Hematopoietic multipotent progenitor cell treated with erythropoietin and hydrocortisone succinate and interleukin-3 and kit ligand, for 17 days (in vitro differentiated cells): ENCODE data around the gene RASGRP1.

ENCODE experiments used
- DNase-seq: peaks from one replicate; pipeline ENCODE4 v3.0.0-alpha.2; 2015; ENCODE audit warnings: low spot score

Gene RASGRP1

DNA sequence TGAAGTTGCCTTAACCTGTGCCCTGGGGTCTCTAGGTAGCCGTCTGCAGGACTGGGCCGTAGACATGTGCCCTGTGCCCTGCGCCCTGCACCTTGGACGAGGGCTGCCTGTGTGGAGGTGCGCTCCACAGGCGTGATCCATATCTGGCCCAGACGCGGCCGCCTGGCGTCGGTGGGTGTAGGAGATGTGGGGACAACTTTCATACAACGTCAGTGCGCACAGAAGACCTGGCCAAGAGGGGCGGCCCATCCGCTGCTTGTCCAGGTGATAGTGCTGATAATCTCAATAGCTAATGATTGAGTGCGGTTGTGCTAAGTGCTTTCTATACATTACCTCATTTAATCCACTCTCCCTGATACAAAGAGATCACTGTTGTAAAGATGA lies 665 bp upstream of the RASGRP1 start:
- no peak for DNase-seq

DNA sequence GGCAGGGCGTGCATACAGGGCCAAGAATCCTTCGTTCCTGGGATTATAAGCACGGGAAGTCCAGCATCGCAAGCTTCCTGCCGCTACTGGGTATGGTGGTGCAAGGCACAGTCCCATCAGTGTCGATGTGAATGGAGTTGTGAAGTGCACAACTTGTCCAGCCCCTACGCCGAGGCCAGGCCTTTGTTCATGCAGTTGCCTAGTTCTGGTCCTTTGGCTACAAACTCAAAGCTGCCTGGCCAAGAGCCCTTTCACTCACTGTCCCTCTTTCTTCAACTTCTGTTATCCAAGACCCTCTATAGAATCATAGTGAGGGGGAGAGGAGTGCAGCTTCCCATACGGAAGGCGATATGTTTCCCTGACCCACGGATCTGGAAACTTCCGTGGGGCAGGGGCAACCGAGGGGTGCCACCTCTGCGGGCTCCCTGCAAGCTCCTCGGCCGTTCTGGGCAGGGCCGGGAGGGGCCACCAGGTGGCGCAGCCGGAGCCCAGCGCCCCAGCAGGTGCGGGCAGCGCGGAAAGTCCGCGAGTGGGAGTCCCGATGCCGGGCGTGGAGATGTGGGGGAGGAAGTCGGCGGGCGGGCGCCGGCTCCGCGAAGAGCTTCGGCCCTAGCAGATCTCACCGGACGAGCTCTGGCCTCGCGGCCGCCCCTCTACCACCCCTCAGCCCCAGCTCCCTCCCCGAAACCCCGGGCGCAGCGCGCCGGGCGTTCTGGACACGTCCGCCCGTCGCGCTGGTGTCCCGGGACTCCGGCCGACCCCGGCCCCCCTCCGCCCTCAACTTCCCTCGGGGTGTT lies 693 bp downstream of the RASGRP1 start:
- DNase-seq = peak; percentile 12

DNA sequence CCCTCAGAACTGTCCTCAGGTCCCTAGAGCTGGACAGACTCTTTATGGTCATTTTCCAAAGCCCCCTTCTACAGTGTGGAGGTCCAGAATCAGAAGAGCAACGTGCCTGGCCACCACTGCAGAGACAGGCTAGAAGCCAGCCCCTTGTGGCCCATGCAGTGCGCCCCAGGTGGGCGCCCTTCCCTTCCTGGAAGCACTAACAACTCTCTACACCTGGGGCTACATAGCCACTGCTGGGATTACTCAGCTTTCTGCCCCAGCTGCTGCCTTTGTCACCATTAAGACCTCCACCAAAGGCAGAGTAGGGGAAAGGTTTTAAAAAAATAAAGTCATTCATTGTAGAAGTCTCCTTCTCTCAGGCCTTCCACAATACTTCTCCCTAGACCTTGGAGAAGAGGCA lies 2.3 kb downstream of the RASGRP1 start:
- no peak for DNase-seq

DNA sequence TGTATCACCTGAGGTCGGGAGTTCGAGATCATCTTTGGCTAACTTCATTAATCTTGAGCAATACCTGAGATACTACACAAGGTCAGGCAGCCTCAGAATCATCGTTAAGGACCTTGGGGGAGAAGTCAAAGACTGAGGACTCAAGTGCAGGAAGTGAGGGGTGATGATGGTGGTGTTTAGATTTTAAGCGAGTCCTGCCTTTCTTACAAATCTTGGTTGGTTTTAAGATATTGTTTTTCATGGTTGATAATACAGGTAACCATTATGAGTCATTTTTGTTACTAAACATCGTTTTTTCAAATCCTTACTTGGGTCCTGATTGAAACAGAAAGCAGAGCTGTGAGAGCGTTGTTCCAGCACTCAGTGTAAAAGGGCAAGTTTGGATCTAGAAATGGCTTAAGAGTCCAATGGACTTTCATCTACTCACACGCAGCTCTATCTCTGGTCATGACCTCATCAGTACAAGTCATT lies 4.1 kb downstream of the RASGRP1 start:
- DNase-seq = no peak

DNA sequence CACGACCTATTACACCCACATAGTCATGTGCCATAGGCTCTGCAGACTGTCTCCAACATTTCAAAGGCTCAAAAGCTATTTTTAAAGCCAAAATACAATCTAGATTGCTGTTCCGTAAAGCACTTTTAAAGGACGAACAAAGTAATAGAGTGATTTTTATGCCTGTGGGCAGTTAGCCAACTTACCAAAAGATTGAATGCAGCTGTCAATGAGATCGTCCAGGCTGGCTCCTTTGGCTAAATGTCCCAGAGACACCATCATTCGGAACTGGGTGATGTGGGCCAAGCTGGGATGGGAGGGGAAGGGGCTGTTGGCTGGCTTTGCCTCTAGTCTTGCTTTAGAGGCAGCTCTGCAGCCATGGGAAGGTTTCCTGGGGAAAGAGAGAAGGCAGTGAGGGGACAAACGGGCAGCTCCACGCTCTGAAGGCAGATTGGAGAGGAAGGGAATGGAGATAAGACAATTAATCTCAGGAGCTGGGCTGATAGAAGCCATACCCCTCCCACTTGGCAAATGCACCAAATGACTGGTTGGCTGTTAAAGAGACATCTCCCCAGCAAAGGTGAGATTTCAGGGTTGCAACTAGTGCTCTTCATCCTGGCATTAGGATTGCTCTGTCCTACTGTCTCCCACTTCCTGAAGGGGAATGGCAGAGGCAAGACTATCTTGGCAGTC lies 4.8 kb downstream of the RASGRP1 start:
- no peak for DNase-seq

DNA sequence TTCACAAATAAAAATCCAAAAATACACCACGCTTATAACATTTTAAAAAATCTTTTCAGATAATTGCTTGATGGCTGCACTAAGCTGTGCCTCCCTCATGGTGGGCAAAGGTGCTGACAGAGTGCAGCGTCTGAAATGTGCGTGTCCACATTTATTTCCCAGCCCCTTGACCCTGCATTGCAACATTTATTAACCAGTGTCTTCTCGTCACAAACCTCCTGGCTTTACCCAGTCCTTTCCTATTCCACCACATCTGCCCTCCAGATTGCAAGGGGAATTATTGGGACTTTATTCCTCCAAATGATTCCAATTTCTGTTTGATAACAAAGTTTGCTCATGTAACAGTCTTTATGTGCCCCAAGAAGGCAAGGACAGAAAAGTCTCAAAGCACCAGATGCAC lies 5.5 kb downstream of the RASGRP1 start:
- no peak for DNase-seq

DNA sequence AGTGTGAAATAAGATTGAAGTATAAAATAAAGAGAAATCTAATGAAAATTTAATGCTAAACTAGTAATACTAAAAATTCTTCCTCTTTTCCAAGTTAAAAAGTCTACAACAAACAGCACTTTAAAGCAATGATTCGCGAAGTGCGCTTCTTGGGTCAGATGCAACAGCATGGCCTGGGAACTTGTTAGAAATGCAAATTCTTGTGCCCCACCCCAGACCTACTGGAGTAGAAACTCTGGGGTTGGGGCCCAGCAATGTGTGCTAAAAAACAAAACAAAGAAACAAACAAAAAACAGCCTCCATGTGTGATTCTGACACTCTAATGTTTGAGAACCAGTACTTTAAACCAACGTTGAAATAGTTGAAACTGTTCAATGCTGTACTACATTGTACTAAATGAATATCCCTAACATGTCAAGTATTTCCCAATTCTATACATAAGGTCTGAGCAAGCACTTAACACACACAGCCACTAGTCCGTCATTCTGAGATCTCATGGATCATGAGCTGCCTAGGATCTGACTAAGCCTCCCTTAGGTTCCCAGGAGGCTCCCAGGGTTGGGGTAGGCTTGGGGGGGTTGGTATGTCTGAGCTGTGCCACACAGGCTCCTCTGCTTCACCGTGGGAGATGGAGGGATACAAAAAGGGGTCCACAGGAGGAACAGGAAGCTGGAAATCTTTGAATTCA lies 6.1 kb downstream of the RASGRP1 start:
- DNase-seq = no peak

DNA sequence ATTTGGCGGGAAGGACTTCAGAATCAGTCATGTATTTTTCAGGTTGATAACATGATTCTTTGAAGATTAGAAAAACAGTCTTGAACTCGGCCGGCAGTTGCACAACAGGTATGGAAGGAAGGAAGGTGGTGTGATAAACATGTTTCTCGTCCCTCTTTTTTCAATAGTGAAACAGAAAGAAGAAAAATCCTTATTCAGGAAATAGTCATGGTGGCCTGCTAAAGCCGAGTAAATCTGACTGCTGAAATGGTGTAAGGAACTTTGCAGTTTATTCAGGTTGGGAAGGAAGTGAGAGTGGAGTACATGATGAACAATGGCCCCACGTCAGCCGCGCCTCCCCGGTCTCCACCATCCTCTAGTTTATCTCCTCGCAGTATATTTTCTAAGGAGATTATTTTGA lies 6.7 kb downstream of the RASGRP1 start:
- DNase-seq = no peak

DNA sequence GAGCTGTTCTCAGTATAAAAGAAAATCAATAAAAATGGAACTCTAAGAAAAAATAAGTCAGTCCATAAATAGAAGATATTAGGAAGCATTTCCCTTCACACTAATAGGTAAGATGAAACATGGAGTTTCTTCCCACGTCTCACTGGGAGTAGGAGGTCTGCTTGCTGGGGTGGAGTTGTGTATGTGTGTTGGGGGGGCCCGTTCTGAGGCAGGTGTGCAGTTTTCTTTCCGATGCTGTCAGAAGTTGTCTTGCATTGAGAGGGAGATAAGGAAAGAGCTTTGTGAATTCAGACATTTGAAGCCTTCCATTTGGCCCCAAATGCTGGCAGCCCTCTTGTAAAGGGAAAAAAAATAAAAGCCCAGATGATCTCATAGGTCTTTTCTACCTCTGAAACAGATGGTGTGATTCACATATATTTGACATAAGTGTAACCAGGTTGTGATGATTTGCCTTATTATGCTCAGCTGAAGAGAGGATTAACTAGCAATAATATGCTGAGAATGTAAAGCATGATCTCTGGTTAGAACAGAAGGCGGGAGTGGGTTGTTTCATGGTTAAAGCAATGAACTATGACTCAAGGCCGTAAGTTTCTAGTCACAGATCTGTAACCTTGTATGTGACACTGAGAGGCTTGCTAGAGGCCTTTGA lies 8.8 kb downstream of the RASGRP1 start:
- no peak for DNase-seq

DNA sequence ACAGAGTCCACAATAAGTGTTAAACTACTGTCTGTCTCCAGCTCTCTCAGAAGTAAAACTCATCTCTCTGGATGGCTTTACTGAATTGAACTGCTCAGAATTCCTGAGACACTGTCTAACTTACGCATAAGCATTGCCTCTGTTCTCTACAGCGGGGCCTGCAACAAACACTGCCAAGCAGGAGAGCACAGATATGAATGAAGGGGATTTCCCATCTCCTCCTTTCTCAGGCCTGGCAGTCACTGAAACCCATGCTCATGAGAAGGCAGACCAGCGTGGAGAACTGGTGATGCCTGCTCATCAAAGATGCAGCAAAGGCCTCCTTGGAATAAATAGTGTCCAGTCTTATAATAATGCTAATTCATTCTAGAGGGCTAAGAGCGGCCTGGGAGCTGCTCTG lies 10.3 kb downstream of the RASGRP1 start:
- no peak for DNase-seq

DNA sequence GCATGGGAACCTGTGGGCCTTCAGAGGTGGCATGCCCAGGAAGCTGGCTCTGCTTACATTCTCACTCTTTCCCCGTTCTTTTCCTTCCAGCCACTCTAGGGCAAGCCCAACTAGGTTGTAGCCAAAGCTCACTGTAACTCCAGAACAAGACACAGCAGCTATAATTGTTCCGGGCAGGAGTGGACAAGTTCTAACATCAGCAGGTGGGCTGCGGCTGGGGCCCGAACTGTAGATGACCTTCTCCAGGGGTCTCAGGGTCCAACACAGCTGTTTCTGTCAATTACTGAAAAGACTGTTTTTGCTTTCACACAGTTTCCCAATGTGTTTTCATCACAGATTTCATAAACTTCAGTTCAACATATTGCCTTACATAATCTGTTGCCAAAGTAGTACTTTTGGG lies 11.5 kb downstream of the RASGRP1 start:
- no peak for DNase-seq

DNA sequence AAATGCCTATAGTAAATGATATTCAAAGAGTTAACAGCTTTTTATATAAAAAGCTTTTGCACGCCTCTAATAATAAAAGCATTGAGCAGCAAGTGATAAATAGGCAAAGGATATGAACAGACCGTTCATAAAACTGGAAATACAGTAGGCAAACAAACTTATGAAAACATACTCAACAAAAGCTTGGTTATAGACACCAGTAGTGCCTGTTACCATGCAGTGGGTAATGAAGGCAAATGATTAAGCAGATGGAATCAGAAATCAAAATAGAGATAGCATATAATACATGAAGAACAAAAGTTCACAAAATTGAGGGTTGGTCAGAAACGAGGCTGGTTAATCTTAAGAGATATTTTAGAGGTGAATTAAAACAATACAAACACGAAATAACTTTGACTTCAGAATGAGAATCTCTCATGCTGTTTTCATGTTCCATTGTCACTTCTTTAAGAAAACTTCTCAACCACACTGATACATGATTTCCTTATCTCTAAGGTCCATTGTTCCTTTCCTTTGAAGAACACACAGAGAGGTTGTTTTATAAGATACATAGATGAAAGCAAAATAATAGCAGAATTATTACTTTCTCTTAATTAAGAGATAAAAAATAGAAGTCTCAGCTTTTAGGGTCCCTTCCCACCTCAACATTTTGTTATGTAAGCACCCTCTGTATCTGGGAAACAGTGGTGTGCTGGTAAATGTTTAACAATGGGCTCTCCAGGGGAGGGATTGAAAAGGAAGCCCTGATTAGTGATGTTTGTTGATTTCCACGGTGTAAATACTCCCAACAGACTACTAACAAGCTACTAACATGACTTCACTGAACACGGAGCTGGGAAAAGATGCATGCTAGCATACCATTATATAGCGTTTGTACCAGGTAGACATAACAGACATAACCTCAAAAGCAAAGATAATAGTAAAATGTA lies 12.6 kb downstream of the RASGRP1 start:
- DNase-seq = no peak

DNA sequence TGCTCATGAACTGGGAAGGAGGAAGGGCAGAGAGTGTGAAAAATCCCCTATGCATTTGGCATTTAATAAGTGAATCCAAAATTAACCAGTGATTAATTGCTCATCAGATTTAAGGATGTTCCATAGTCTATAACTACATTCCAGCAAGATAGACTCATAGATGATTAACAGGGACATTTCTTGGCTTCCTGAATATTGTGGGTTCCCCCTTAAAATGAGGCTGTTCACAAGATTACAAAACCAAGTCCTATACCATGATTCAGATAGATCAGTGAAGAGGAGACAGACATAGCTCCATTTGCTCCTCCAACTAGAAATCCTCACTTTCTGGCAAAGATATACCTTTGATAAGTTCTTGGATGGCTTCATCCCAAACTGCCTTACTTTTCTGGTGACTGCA lies 15.4 kb downstream of the RASGRP1 start:
- DNase-seq = no peak

DNA sequence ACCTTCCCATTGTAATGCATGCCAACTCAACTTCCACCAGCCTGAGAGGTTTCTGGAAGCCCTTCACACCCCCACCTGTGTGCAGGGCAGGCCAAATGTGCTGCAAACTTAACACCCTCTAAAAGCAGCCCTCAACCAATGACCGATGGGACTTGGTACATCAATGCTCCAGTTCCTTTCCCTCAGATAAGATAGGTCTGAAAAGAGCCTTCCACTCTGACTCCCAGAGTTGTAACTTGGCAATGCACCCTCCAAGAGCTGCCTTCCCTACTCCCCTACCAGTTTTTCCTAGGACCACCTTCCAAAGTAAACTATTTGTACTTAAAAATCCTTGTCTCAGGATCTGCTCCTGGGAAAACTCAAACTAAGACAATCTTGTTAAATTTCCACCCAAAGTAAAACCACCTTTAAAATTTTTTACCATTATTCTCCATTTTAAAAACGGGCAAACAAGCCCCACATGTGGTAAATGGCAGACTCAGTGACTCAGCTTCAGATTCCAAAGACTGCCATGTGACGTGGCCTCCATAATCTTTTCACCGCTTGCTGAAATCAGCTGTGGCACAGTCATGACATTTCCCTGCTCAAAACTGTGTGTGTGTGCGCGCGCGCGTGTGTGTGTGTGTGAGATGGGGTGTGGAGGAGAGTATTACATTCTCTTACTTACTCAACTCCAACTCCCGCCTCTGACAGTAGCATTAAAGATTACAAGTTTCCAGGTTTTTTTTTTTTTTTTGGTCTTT lies 17.2 kb downstream of the RASGRP1 start:
- no peak for DNase-seq

DNA sequence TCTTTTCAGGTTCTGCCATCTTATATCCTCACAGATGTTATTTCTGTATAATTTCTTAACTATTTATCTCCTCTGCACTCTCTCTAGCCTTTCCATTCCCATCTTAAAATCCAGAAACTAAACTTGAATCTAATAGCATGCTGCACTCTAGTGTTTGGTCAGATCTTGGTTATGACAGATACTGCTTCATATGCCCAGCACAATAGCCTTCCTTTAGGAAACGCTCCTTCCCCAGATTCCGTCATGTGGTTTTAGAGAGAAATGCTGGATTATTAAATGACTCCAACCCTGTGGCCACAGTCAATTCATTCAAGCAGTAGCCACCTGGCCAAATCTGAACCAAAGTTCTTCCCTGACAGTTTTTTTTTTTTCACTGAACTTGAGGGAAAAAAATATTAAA lies 19.4 kb downstream of the RASGRP1 start:
- DNase-seq = no peak

DNA sequence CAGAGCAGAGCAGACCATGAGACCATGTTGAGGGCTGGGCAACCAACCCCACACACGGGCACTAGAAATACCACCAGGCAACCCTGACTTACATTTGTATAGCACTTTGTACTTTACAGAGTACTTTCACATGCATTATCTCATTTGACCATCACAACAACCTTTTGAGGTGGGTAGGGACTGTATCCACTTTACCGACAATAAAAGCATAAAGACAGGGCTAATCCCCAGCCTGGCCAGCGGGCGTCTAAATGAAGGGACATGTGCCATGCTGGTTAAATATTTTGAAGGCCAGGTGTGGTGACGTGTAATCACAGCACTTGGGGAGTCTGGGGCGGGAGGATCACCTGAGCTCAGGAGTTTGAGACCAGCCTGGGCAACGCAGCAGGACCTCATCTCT lies 23.6 kb downstream of the RASGRP1 start:
- no peak for DNase-seq

DNA sequence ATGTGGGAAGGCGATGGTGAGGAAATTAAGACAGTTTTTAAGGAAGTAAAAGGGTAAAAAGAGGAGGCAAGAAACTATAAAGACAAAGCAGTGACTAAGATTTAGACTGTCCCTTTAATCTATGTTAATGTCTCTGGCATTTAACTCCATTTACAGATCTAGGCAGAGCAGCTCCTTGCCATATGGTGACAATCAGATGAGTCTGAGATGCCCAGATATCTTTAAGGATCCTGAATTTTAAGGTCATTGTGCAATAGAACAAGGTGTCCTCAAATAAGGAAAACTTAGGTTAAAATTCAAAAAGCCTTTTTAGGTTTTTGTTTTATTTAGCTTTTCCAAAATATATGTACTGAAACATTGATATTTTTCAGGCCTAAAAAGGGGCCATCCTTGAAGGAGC lies 24.1 kb downstream of the RASGRP1 start:
- DNase-seq = no peak

DNA sequence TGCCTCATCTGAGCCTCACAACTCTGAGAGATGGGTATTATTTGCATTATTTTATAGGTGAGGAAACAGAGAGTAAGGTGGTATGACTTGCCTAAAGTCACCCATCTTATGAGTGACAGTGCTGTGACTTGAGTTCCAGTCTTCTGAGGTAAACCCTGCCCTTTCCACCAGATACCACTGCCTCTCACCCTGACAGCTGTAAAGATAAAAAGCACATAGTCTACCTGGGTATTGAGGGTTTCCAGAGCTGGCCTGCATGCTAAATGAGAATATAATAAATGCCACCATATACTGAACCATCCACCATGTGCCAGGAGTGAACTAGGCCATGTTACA lies 25.6 kb downstream of the RASGRP1 start:
- no peak for DNase-seq

DNA sequence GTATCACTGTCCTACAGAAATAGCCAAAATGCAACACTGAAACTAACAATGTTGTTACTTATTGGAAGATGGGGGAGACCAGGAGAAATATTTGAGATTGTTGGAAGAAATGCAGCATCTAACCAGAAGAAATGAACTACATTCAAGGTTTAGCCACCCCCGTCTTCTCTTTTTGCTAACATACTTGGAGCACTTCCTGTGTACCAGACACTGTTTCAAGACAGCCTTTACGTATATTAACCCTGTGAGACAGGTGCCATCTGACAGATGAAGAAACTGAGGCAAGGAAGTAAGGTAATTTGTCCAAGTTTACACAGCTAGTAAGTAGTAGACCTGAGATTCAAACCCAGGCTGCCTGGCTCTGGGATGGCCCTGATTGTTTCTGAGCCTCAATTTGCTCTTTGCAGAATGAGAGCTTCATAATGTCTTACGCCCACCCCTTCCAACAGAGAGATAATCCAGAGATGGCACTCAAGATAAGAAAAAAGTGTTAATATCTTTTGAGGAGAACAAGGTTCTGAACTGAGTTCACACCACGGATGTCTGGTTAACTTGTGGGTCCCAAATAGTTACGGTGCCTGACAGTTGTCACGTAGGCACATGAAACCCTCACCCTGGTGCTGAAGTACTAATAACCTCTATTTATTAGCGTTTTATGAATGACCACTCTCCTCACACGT lies 26.1 kb downstream of the RASGRP1 start:
- DNase-seq = no peak

DNA sequence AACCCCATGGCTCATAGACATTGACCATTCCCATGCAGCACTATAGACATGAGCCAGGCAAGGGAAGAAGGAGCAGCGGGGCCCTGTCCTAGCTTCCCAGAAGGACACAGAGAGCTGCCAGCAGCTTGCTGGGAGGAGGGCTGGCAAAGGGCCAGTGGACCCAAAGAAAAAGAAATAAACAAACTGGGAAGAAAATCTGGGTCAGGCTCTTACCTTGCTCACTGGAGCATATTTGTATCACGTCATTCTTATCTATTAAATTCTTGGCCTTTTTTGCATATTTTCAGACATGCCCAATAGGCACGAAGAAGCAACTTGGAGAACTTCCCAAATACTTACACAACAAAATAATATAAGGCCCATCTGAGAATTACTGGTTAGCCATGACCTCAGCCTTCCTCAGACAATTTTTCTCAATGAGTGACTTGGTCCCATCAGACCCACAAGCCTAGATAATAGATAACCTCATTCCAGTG lies 28.4 kb downstream of the RASGRP1 start:
- DNase-seq = no peak
